ENCODE measurements around the gene OCA2.

The OCA2 gene

GRCh38 chr15:28104326-28104725 lies 5.2 kb upstream of the OCA2 start:
- no peak for DNase-seq (ENCODE audit: low read depth in 2 of 2)

GRCh38 chr15:28103831-28104230 lies 4.7 kb upstream of the OCA2 start:
- DNase-seq (ENCODE audit: low read depth in 2 of 2): no peak

GRCh38 chr15:28101983-28102441 lies 2.9 kb upstream of the OCA2 start:
- no peak for DNase-seq (ENCODE audit: low read depth in 2 of 2)

- DNase-seq (ENCODE audit: low read depth in 2 of 2): no peak
Measured at GRCh38 chr15:28101201-28101600, 2.1 kb upstream of the OCA2 start.

GRCh38 chr15:28100516-28101195 lies 1.5 kb upstream of the OCA2 start:
- no peak for DNase-seq (ENCODE audit: low read depth in 2 of 2)

GRCh38 chr15:28099555-28100140 lies 533 bp upstream of the OCA2 start:
- no peak for DNase-seq (ENCODE audit: low read depth in 2 of 2)

GRCh38 chr15:28098360-28098765 lies 752 bp downstream of the OCA2 start:
- no peak for DNase-seq (ENCODE audit: low read depth in 2 of 2)

- no peak for DNase-seq (ENCODE audit: low read depth in 2 of 2)
Measured at GRCh38 chr15:28097656-28098359, 1.3 kb downstream of the OCA2 start.

GRCh38 chr15:28096670-28097431 lies 2.3 kb downstream of the OCA2 start:
- DNase-seq (ENCODE audit: low read depth in 2 of 2): no peak

- no peak for DNase-seq (ENCODE audit: low read depth in 2 of 2)
Measured at GRCh38 chr15:28096411-28096669, 2.8 kb downstream of the OCA2 start.

GRCh38 chr15:28094732-28095521 lies 4.2 kb downstream of the OCA2 start:
- no peak for DNase-seq (ENCODE audit: low read depth in 2 of 2)

GRCh38 chr15:28093752-28094535 lies 5.2 kb downstream of the OCA2 start:
- DNase-seq (ENCODE audit: low read depth in 2 of 2): no peak

GRCh38 chr15:28091313-28091712 lies 7.8 kb downstream of the OCA2 start:
- DNase-seq (ENCODE audit: low read depth in 2 of 2): no peak

GRCh38 chr15:28086175-28086703 lies 12.9 kb downstream of the OCA2 start:
- DNase-seq (ENCODE audit: low read depth in 2 of 2): peak in 1 of 2 donors; percentile 40

- DNase-seq (ENCODE audit: low read depth in 2 of 2): no peak
Measured at GRCh38 chr15:28085489-28086174, 13.5 kb downstream of the OCA2 start.

GRCh38 chr15:28084547-28084946 lies 14.6 kb downstream of the OCA2 start:
- no peak for DNase-seq (ENCODE audit: low read depth in 2 of 2)

- DNase-seq (ENCODE audit: low read depth in 2 of 2): no peak
Measured at GRCh38 chr15:28082891-28083684, 16.0 kb downstream of the OCA2 start.

- no peak for DNase-seq (ENCODE audit: low read depth in 2 of 2)
Measured at GRCh38 chr15:28081594-28081993, 17.5 kb downstream of the OCA2 start.

GRCh38 chr15:28080386-28080785 lies 18.7 kb downstream of the OCA2 start:
- DNase-seq (ENCODE audit: low read depth in 2 of 2): no peak
